ENCODE data around the gene EFCAB8. TPM values are rescaled to one million over a fixed set of nuclear protein-coding genes. Genes with fewer than 3 reads are reported as not detected.
"Not testable (repeated sequence)": the region's sequence is repeated elsewhere in the genome, so short reads cannot be mapped to it uniquely, and the experiment has no call there.

Gene EFCAB8
- total and polyA plus RNA-seq, 4 donors, result 0.25 TPM; not detected in 3

- TF ChIP-seq CTCF (IDR thresholded peaks at IDR 0.05; ENCODE audit: low read depth, low read length, missing input control) (no peak), NR2F2 (IDR thresholded peaks at IDR 0.05) (no peak), RXRA (IDR thresholded peaks at IDR 0.05) (no peak), YY1 (IDR thresholded peaks at IDR 0.05) (no peak), FOXA1 (IDR thresholded peaks at IDR 0.05) (no peak)
Measured at GRCh38 chr20:32861446-32861845, 2.7 kb downstream of the EFCAB8 start (continued).

- H3K36me3 ChIP-seq (ENCODE audit: control insufficient read depth in 4 of 4, insufficient read depth in 3 of 4, low read depth in 1 of 4, low read length in 3 of 4), result no peaks in the 10 kb centered on the region
- DNase-seq (ENCODE audit: low spot score), result no peak
- no peaks in the 10 kb centered on the region for H3K27me3 ChIP-seq (ENCODE audit: control insufficient read depth in 4 of 4, insufficient read depth in 4 of 4, low read length in 3 of 4)
- WGBS, result 79% methylated on average over 2 of the region's 2 CpGs
- H3K27ac ChIP-seq (ENCODE audit: low read depth in 1 of 2, low read length in 2 of 2), result no peak overlapping the region
- H3K4me1 ChIP-seq (ENCODE audit: control insufficient read depth in 4 of 4, insufficient read depth in 4 of 4, low read length in 3 of 4), result no peaks in the 10 kb centered on the region
- no peak overlapping the region for H3K4me3 ChIP-seq (ENCODE audit: low read depth in 1 of 3, low read length in 3 of 3)
- H3K9me3 ChIP-seq (ENCODE audit: control insufficient read depth in 4 of 4, low read length in 3 of 4), result no peaks in the 10 kb centered on the region
- no peak overlapping the region for H3K9ac ChIP-seq (ENCODE audit: low read depth in 1 of 2, low read length in 2 of 2)
- TF ChIP-seq RAD21 (IDR thresholded peaks at IDR 0.05), result no peak
- no peak for TF ChIP-seq EGR1 (IDR thresholded peaks at IDR 0.05; ENCODE audit: low read depth in 2 of 2)
- no peak for TF ChIP-seq ATF3 (IDR thresholded peaks at IDR 0.05)
- no peak for TF ChIP-seq GABPA (IDR thresholded peaks at IDR 0.05 in 1 of 2, conservative IDR thresholded peaks at IDR 0.05 in 1 of 2)
- no peak for TF ChIP-seq SP1 (IDR thresholded peaks at IDR 0.05)
- no peak for TF ChIP-seq FOXA1 (IDR thresholded peaks at IDR 0.05)
- no peak for TF ChIP-seq CTCF (IDR thresholded peaks at IDR 0.05; ENCODE audit: low read depth, low read length, missing input control)
- no peak for TF ChIP-seq JUND (IDR thresholded peaks at IDR 0.05)
Measured at GRCh38 chr20:32869562-32869961, 10.8 kb downstream of the EFCAB8 start.

- not testable (repeated sequence) for H3K4me3 ChIP-seq (ENCODE audit: low read depth in 1 of 3, low read length in 3 of 3); H3K9me3 ChIP-seq (ENCODE audit: control insufficient read depth in 4 of 4, low read length in 3 of 4); DNase-seq (ENCODE audit: low spot score); H3K9ac ChIP-seq (ENCODE audit: low read depth in 1 of 2, low read length in 2 of 2); H3K27ac ChIP-seq (ENCODE audit: low read depth in 1 of 2, low read length in 2 of 2); H3K27me3 ChIP-seq (ENCODE audit: control insufficient read depth in 4 of 4, insufficient read depth in 4 of 4, low read length in 3 of 4); H3K36me3 ChIP-seq (ENCODE audit: control insufficient read depth in 4 of 4, insufficient read depth in 3 of 4, low read depth in 1 of 4, low read length in 3 of 4); H3K4me1 ChIP-seq (ENCODE audit: control insufficient read depth in 4 of 4, insufficient read depth in 4 of 4, low read length in 3 of 4)
- 86% methylated on average over 3 of the region's 3 CpGs for WGBS
Measured at GRCh38 chr20:32870526-32870925, 11.8 kb downstream of the EFCAB8 start.

- no peaks in the 10 kb centered on the region for H3K27me3 ChIP-seq (ENCODE audit: control insufficient read depth in 4 of 4, insufficient read depth in 4 of 4, low read length in 3 of 4)
- H3K27ac ChIP-seq (ENCODE audit: low read depth in 1 of 2, low read length in 2 of 2), result no peak overlapping the region
- DNase-seq (ENCODE audit: low spot score), result no peak
- no peaks in the 10 kb centered on the region for H3K4me1 ChIP-seq (ENCODE audit: control insufficient read depth in 4 of 4, insufficient read depth in 4 of 4, low read length in 3 of 4)
- no peak overlapping the region for H3K4me3 ChIP-seq (ENCODE audit: low read depth in 1 of 3, low read length in 3 of 3)
- WGBS, result 82% methylated on average over 5 of the region's 5 CpGs
- no peak overlapping the region for H3K9ac ChIP-seq (ENCODE audit: low read depth in 1 of 2, low read length in 2 of 2)
- TF ChIP-seq HNF4A (conservative IDR thresholded peaks at IDR 0.05) (no peak), RXRA (IDR thresholded peaks at IDR 0.05) (no peak), NR2F2 (IDR thresholded peaks at IDR 0.05) (no peak), ZBTB33 (IDR thresholded peaks at IDR 0.05) (no peak), YY1 (IDR thresholded peaks at IDR 0.05) (no peak), FOXA2 (IDR thresholded peaks at IDR 0.05) (no peak), RAD21 (IDR thresholded peaks at IDR 0.05) (no peak), MAX (IDR thresholded peaks at IDR 0.05) (no peak), TAF1 (conservative IDR thresholded peaks at IDR 0.05) (no peak)
- no peaks in the 10 kb centered on the region for H3K36me3 ChIP-seq (ENCODE audit: control insufficient read depth in 4 of 4, insufficient read depth in 3 of 4, low read depth in 1 of 4, low read length in 3 of 4)
- H3K9me3 ChIP-seq (ENCODE audit: control insufficient read depth in 4 of 4, low read length in 3 of 4), result no peaks in the 10 kb centered on the region
Measured at GRCh38 chr20:32870985-32871384, 12.3 kb downstream of the EFCAB8 start.

Data from liver (tissue), 9 donors.